ENCODE data around the gene RPL28. TPM values are rescaled to one million over a fixed set of nuclear protein-coding genes. Genes with fewer than 3 reads are reported as not detected.
A peak's percentile ranks its signal among the peaks of the same experiment; 100 is the strongest.

Gene RPL28
- total and polyA plus RNA-seq, 11 donors, result 196 to 1,391 (median 607) TPM

- TF ChIP-seq POLR2A (IDR thresholded peaks at IDR 0.05), result no peak
- TF ChIP-seq CTCF (IDR thresholded peaks at IDR 0.05), result no peak
- Histone ChIP-seq H3K4me3 (peak overlapping the region in 10 of 12 donors; percentile 5 to 42 (median 28)), H3K9me3 (no peaks in the 10 kb centered on the region), H3K27me3 (peaks cover 38 to 74% (median 59%) of the 10 kb centered on the region in 9 donors), H3K4me1 (peaks cover 0 to 27% (median 3%) of the 10 kb centered on the region in 12 donors), H3K27ac (no peak overlapping the region), H3K36me3 (no peaks in the 10 kb centered on the region)
- intact Hi-C loops (cut with DNase I), result loop anchor here in 2 of 10 donors (10.0 kb wide), 1 partner anchor 65 kb away; no protein-coding TSS in a partner anchor
- 1 to 2% (median 1%) methylated on average over 20 to 59 of the region's 59 CpGs for WGBS, 4 donors
- DNase-seq (peak in 1 of 5 donors; percentile 52), ATAC-seq (peak in 3 of 4 donors; percentile 45 to 55 (median 46))
Observed at GRCh38 chr19:55369653-55370304, 16.0 kb upstream of the RPL28 start.

- ATAC-seq, result peak in 1 of 4 donors; percentile 17
- peaks cover 38 to 79% (median 63%) of the 10 kb centered on the region in 9 donors for H3K27me3 ChIP-seq
- WGBS, 4 donors, result 4 to 10% (median 7%) methylated on average over 22 to 31 of the region's 32 CpGs
- no peak for TF ChIP-seq CTCF (IDR thresholded peaks at IDR 0.05)
- TF ChIP-seq POLR2A (IDR thresholded peaks at IDR 0.05), result no peak
- H3K27ac ChIP-seq, result no peak within 1 kb of the TSS
- no peaks in the 10 kb centered on the region for H3K36me3 ChIP-seq
- peak within 1 kb of the TSS in 10 of 12 donors; percentile 5 to 42 (median 28) for H3K4me3 ChIP-seq
- peaks cover 0 to 27% (median 3%) of the 10 kb centered on the region in 12 donors for H3K4me1 ChIP-seq
- intact Hi-C loops (cut with DNase I), result loop anchor here in 2 of 10 donors (10.0 kb wide), 1 partner anchor 66 kb away; no protein-coding TSS in a partner anchor
- H3K9me3 ChIP-seq, result no peaks in the 10 kb centered on the region
- peak in 1 of 5 donors; percentile 54 for DNase-seq
Observed at GRCh38 chr19:55370305-55370988, 15.3 kb upstream of the RPL28 start, which contains the start of gene IL11. Gene IL11, minus strand, starts transcription at chr19:55370463. Its CDS starts 153 bp downstream, at chr19:55370310.

- intact Hi-C loops (cut with DNase I), result loop anchor here in 2 of 10 donors (10.0 kb wide), 1 partner anchor 68 kb away; no protein-coding TSS in a partner anchor
- ATAC-seq (no peak), DNase-seq (no peak)
- no peak for TF ChIP-seq POLR2A (IDR thresholded peaks at IDR 0.05)
- TF ChIP-seq CTCF (IDR thresholded peaks at IDR 0.05), result no peak
- H3K27me3 ChIP-seq, result peaks cover 38 to 93% (median 81%) of the 10 kb centered on the region in 9 donors
- H3K36me3 ChIP-seq, result no peaks in the 10 kb centered on the region
- H3K4me3 ChIP-seq, result no peak overlapping the region
- no peak overlapping the region for H3K27ac ChIP-seq
- 39 to 44% (median 41%) methylated on average over 8 to 24 of the region's 24 CpGs for WGBS, 4 donors
- peaks cover 0 to 30% (median 3%) of the 10 kb centered on the region in 12 donors for H3K4me1 ChIP-seq
- H3K9me3 ChIP-seq, result no peaks in the 10 kb centered on the region
Observed at GRCh38 chr19:55372316-55373081, 13.2 kb upstream of the RPL28 start.
